Measurements from ENCODE around the gene CLPSL1. TPM values are rescaled to one million over a fixed set of nuclear protein-coding genes. Genes with fewer than 3 reads are reported as not detected.

CLPSL1 gene
- total and polyA plus RNA-seq, 2 of the 13 experiments (the other 11 are each of a cell fraction or from before 2014, with no cell fraction given): not detected

GRCh38 chr6:35742842-35743241 is 38.0 kb upstream of the CLPSL1 start (continued):
- TF ChIP-seq ZNF616 (CRISPR knock-in tag; IDR thresholded peaks at IDR 0.05; ENCODE audit: low read depth) (no peak), SMAD1 (CRISPR knock-in tag; IDR thresholded peaks at IDR 0.05; ENCODE audit: borderline replicate concordance, low read depth) (no peak), ZNF496 (CRISPR knock-in tag; IDR thresholded peaks at IDR 0.05; ENCODE audit: insufficient replicate concordance) (no peak), ZNF567 (CRISPR knock-in tag; IDR thresholded peaks at IDR 0.05; ENCODE audit: borderline replicate concordance) (no peak), PBX2 (CRISPR knock-in tag; IDR thresholded peaks at IDR 0.05) (no peak), HOXA7 (CRISPR knock-in tag; IDR thresholded peaks at IDR 0.05) (no peak), ZFP41 (CRISPR knock-in tag; IDR thresholded peaks at IDR 0.05; ENCODE audit: borderline replicate concordance) (no peak), RAD51 (IDR thresholded peaks at IDR 0.05; ENCODE audit: borderline replicate concordance) (no peak), ZNF432 (CRISPR knock-in tag; IDR thresholded peaks at IDR 0.05; ENCODE audit: borderline replicate concordance) (no peak), ZNF557 (CRISPR knock-in tag; IDR thresholded peaks at IDR 0.05) (no peak), DNMT1 (CRISPR knock-in tag; IDR thresholded peaks at IDR 0.05) (no peak), TBP (CRISPR knock-in tag; IDR thresholded peaks at IDR 0.05) (no peak), MLX (CRISPR knock-in tag; IDR thresholded peaks at IDR 0.05) (no peak), ZNF749 (CRISPR knock-in tag; IDR thresholded peaks at IDR 0.05; ENCODE audit: borderline replicate concordance) (peak; percentile 57; the same call in 1 of the 2 replicates), ZNF772 (CRISPR knock-in tag; IDR thresholded peaks at IDR 0.05) (no peak), ZNF703 (CRISPR knock-in tag; IDR thresholded peaks at IDR 0.05; ENCODE audit: borderline replicate concordance) (no peak), TRAFD1 (CRISPR knock-in tag; IDR thresholded peaks at IDR 0.05; ENCODE audit: borderline replicate concordance) (no peak), MIXL1 (CRISPR knock-in tag; IDR thresholded peaks at IDR 0.05) (no peak; the same call in 1 of the 2 replicates), SMARCC2 (IDR thresholded peaks at IDR 0.05) (no peak), ZNF639 (CRISPR knock-in tag; conservative IDR thresholded peaks at IDR 0.05) (no peak), SMC3 (IDR thresholded peaks at IDR 0.05; ENCODE audit: low read length) (no peak), ZNF790 (CRISPR knock-in tag; IDR thresholded peaks at IDR 0.05; ENCODE audit: borderline replicate concordance) (no peak), ZUFSP (CRISPR knock-in tag; IDR thresholded peaks at IDR 0.05; ENCODE audit: borderline replicate concordance) (no peak), SRF (IDR thresholded peaks at IDR 0.05; ENCODE audit: low read depth, low read length) (no peak), ZNF546 (CRISPR knock-in tag; conservative IDR thresholded peaks at IDR 0.05) (no peak), SP1 (IDR thresholded peaks at IDR 0.05) (no peak), SP1 (CRISPR knock-in tag; IDR thresholded peaks at IDR 0.05) (no peak)
